HG03066 (cell line): ENCODE measurements around the gene PDYN.

Experiments used
- ATAC-seq: cut with Tn5 transposase; IDR thresholded peaks from one replicate; pipeline ENCODE4 v1.9.1; 2021; ENCODE audit warnings: low read depth; ENCODE audit not compliant: unreplicated experiment

Gene PDYN

GRCh38 chr20:1995531-1996310, 1.9 kb upstream of the PDYN start:
- no peak for ATAC-seq

GRCh38 chr20:1994627-1995026, 769 bp upstream of the PDYN start:
- no peak for ATAC-seq

GRCh38 chr20:1992359-1993110, 1.3 kb downstream of the PDYN start:
- no peak for ATAC-seq

GRCh38 chr20:1987826-1988225, 6.0 kb downstream of the PDYN start:
- no peak for ATAC-seq

GRCh38 chr20:1983301-1983700, 10.6 kb downstream of the PDYN start:
- ATAC-seq: no peak

GRCh38 chr20:1982686-1983085, 11.2 kb downstream of the PDYN start:
- no peak for ATAC-seq

GRCh38 chr20:1979106-1979778, 14.6 kb downstream of the PDYN start:
- no peak for ATAC-seq

- ATAC-seq: no peak
Observed at GRCh38 chr20:1975291-1975690, 18.6 kb downstream of the PDYN start.

- no peak for ATAC-seq
Observed at GRCh38 chr20:1973601-1974440, 20.0 kb downstream of the PDYN start.

- ATAC-seq: no peak
Observed at GRCh38 chr20:1971893-1972586, 21.8 kb downstream of the PDYN start.

GRCh38 chr20:1968964-1969363, 24.9 kb downstream of the PDYN start:
- no peak for ATAC-seq

- ATAC-seq: peak; percentile 65
Observed at GRCh38 chr20:1965520-1966351, 28.1 kb downstream of the PDYN start.

- no peak for ATAC-seq
Observed at GRCh38 chr20:1964659-1965405, 29.0 kb downstream of the PDYN start.

- no peak for ATAC-seq
Observed at GRCh38 chr20:1964061-1964460, 29.8 kb downstream of the PDYN start.

GRCh38 chr20:1961374-1961773, 32.5 kb downstream of the PDYN start:
- ATAC-seq: no peak

GRCh38 chr20:1959156-1959555, 34.7 kb downstream of the PDYN start:
- ATAC-seq: no peak

- ATAC-seq: no peak
Observed at GRCh38 chr20:1958426-1958825, 35.4 kb downstream of the PDYN start.

GRCh38 chr20:1955217-1955616, 38.6 kb downstream of the PDYN start:
- no peak for ATAC-seq
